NCI-H1092 treated with DMSO at 0.1 percent for 48 hours (cell line): ENCODE results near the gene MSLN.
A peak's percentile ranks its signal among the peaks of the same experiment; 100 is the strongest.

Experiments used
- DNase-seq: peaks from one replicate; lab custom pipeline; 2025; lab: John Stamatoyannopoulos, UW

The MSLN gene

DNA sequence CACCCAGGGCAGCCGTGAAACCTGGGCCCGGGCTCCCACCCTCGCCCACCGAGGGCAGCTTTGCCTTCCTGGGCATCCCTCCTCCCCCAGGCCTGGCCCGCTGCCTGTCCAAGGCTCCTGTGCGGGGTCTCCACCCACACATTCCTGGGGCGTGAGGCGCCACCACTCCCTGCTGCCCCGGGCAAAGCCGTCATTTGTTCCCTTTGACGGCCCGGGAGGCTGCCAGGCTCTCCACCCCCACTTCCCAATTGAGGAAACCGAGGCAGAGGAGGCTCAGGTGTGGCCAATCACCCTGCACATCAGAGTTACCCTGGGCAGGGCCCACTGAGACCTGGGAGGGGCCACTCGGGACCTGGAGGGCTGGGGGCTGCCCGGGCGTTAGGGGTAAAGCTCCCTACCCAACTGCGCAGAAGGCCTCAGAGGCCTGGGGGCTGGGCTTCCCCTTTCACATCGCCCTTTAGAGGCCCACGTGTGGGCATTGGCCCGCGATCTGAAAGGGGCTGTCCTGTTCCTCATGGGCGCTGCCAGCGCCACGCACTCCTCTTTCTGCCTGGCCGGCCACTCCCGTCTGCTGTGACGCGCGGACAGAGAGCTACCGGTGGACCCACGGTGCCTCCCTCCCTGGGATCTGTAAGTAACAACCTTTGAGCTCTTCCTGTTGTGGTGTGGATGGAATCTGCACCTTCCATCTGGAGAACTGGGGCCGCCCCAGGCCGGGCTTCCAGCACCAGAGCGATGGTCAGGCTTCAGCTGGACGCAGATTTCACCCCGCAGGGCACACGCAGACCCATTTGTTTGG lies at the start of gene MSLN:
TSS of gene MSLN (plus strand) at position 190 of the 799 bp plus-strand sequence. CDS start 1,947 bp downstream, outside the sequence.
- no peak for DNase-seq

DNA sequence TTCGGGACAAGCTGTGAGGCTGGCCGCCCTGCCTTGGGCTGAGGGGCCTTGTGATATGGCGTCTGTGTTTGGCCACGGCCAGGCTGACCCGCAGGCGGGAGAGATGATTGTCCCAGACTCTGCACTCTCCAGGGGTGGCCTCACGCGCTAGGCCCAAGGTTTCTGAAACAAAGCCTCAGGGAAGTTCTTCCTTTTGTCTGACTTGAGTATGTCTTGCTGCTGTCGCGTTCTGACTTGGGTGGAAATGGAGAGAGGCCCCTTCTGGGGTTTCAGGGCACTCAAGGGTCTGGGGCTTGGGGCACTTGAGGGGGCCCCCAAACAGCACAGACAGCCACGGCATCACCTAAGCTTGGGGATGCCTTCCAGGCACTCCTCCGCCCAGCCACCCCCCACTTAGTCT lies 49.5 kb upstream of the MSLN start:
- no peak for DNase-seq

DNA sequence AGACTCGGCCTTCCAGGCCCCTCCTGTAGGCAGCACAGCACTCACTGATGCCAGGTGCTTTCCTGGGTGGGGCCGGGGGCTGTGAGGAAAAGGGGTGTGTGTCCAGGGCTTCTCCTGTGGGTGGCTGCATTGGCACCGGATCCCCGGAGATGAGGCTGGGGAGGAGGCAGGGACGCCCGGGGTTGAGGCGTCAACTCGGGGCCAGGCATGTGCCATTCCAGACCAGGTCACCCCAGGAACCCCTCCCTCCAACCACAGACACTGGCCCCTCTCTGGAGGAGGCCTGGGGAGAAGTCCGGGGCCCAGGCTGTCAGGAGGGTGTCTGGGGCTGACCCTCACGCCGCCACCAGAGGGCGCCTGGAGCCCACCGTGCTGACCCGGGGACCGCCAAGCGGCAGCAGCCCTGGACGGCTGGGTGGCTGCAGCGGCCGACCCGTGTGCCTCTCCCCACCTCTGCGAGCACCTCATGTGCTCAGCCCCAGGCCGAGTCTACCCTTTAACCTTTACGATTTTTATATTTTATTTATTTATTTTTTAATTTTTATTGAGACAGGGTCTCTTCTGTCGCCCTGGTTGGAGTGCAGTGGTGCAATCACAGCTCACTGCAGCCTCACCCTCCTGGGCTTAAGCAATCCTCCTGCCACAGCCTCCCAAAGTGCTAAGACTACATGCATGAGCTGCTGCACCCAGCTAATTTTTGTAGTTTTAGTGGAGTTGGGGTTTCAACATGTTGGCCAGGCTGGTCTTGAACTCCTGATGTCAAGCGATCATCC lies 48.8 kb upstream of the MSLN start:
- DNase-seq: peak; percentile 53

DNA sequence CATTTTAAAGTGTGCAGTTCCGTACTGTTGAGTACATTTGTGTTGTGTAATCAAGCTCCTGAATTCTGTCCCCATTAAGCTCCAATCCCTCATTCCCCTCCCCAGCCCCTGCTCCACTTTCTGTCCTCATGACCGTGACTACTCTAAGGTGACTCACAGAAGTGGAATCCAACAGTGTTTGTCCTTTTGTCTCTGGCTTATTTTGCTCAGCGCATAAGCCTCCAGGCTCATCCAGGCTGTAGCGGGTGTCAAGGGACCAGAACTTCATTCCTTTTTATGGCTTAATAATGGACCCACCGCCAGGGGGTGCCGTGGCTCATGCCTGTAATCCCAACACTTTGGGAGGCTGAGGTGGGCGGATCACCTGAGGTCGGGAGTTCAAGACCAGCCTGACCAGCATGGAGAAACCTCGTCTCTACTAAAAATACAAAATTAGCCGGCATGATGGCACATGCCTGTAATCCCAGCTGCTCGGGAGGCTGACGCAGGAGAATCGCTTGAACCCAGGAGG lies 47.7 kb upstream of the MSLN start:
- peak; percentile 16 for DNase-seq

DNA sequence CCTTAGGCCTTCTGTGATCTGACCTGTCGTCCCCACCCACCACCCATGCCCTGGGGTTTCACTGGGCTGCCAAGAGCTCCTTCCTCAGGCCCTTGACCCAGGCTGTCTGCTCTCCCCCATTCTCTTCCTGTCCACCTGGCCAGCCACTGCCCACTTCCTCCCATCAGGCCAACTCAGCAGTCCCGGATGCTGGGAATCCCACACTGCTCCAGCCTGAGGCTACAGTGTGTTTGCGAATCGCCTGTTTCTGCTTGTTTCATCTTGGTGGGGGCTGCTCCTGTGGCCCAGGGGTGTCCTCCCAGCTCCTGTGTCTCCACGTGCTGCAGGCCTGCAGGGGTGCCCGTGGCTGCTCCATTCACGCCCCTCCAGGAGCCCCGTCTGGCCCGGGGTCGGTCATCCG lies 46.5 kb upstream of the MSLN start:
- DNase-seq: no peak

DNA sequence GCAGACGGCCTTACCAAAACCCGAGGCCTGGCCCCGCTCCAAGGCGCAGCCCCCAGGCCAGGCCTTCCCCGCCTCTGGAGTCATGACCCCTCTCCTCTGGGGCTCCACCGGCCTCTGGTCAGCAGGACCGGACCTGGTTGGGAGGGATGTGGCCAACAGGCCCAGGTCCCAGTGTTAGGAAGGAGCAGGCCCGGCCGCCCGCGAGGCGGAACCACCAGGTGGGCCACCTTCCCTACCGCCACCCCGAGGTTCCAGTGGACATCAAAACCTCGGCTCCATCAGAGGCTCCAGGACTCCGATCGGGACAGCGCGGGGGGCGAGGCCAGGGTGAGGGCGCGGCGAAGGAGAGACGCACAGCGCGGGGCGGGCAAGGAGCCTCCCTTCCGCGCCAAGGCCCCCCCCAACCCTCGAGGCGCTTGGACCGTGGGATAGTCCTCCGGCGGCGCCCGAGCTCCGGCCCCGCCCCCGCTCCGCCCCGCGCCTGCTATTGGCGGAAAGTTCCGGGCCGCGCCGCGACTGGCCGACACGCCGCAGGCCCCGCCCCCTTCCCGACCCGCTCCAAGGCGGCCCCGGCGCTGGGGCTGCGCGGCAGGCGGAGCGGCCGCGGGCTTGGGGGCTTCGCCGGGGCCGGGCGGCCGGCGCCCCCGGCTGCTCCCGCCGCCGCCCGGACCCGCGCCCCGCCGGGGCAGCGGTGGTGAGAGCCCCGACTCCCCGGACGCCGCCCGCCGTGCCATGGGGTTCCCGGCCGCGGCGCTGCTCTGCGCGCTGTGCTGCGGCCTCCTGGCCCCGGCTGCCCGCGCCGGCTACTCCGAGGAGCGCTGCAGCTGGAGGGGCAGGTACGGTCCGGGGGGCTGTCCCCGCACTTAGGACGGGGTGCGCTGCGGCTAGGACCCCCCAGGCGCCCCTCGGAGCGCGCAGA lies 45.7 kb upstream of the MSLN start, which contains the start of gene METRN:
TSS of gene METRN (plus strand) at position 561 of the 919 bp plus-strand sequence. CDS start at position 733, 172 bp downstream.
- peak; percentile 79 for DNase-seq

DNA sequence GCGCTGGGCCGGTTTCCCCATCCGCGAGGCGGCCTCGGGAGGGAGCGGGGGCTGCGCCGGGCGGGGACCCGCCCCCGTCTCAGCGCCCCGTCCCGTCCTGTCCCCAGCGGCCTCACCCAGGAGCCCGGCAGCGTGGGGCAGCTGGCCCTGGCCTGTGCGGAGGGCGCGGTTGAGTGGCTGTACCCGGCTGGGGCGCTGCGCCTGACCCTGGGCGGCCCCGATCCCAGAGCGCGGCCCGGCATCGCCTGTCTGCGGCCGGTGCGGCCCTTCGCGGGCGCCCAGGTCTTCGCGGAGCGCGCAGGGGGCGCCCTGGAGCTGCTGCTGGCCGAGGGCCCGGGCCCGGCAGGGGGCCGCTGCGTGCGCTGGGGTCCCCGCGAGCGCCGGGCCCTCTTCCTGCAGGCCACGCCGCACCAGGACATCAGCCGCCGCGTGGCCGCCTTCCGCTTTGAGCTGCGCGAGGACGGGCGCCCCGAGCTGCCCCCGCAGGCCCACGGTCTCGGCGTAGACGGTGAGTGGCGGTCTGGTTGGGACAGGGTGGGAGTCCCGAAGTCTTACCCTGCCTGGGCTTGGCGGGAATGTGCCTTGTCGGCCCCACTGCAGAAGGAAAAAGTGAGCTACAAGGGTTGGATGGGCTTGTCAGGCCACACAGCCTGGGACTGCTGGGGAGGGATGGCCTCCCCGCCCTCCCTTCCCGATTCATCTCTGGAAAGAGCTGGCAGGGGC lies 44.9 kb upstream of the MSLN start:
- peak; percentile 26 for DNase-seq

DNA sequence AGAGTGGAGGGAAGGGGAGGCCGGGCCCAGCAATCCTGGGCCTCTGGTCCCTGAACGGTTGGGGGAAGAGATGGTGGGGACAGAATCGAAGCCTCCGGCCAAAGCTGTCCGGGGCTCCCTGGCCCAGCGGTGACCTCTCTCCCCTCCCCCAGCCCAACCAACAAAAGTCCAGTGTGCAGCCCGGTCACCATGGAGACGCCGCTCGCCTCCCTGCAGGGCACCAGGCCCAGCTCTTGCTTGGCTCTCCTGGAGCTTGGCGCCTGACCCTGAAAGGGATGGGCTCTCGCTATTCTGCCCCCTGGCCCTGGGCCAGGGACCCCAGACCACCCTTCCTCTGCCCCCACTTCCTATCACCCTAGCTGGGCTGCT lies 44.4 kb upstream of the MSLN start:
- peak; percentile 41 for DNase-seq

DNA sequence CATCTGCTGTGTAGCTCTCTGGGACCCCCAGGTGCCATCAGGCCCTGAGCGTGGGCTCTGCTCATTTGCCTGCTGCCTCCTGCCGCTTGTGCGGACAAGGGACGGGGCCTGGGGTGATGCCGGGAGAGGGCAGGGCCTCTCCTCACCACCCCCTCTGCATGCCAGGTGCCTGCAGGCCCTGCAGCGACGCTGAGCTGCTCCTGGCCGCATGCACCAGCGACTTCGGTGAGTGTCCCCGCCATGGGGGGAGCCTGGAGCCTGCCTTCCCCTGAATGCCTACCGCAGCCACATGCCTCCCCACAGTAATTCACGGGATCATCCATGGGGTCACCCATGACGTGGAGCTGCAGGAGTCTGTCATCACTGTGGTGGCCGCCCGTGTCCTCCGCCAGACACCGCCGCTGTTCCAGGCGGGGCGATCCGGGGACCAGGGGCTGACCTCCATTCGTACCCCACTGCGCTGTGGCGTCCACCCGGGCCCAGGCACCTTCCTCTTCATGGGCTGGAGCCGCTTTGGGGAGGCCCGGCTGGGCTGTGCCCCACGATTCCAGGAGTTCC lies 43.7 kb upstream of the MSLN start:
- no peak for DNase-seq

DNA sequence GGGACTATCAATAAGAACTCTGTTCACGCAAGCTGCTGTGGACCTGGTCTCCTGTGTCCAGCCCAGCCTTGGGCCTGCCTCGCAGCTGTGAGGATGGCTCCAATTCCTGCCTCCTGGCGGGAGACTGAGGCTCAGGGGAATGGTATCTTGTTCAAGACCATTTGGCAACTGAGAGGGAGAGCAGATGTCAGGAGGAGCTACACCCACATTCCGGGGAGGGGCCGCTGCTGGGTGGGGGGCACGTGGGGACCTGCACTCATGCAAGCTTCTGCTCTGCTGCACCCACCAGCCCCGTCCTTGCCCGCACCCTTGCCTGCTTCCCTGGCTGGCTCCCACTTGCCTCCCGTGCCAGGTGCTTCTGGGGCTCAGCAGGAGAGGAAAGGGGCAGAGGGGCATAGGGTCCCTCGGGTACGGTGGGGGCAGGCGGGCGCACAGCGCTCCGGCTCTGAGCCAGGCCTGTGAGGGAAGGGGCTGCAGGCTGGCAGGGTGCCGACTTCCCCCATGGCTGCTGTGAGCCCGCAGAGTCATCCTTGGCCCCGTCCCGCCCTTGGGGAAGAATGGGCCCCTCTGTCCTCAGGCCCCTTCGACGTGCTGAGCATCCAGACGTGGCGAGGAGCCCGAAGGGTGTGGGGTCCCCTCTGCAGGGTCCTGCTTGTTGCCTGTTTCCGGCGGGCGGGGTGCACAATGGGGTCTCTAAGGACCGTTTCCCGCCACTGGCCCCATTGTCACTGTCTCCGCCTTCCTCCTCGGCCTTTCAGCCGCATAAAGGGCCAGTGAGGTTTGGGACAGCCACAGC lies 42.9 kb upstream of the MSLN start:
- DNase-seq: no peak

DNA sequence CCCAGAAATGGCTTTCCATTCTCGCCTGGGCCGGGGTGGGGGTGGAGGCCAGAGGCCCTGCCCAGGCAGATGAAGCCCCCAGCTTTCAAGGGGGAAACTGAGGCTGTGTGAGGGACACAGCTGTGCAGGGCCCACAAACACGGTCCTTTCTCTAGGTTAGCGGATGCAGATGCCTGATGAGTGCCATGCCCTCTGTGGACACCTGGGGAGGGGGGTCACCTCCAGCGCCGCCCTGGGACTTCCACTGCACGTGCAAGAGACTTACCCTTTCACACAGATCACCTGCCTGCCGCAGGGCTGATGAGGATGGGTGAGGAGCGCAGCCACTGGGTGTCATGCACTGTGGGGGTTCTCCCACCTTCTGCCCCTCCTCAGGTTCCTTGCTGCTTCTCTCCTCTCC lies 42.1 kb upstream of the MSLN start:
- DNase-seq: no peak

DNA sequence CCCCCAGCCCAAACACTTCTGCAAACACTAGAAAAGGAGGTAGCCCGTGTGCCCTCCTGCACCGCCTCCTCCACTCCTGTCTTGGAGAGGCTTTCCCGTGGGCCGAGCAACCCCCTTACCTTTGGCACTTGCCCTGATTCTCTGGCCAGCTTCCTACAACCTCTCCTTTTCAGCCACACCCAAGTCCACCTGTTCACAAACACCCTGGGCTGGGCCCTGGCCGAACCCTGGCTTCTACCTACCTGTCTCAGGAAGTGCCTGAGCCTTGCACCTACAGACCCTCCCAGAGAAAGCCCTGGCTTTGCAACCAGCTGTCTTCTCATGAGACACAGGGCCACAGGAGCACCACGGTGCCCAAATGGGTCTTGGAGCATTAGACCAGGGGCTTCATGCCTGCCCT lies 41.6 kb upstream of the MSLN start:
- DNase-seq: no peak

DNA sequence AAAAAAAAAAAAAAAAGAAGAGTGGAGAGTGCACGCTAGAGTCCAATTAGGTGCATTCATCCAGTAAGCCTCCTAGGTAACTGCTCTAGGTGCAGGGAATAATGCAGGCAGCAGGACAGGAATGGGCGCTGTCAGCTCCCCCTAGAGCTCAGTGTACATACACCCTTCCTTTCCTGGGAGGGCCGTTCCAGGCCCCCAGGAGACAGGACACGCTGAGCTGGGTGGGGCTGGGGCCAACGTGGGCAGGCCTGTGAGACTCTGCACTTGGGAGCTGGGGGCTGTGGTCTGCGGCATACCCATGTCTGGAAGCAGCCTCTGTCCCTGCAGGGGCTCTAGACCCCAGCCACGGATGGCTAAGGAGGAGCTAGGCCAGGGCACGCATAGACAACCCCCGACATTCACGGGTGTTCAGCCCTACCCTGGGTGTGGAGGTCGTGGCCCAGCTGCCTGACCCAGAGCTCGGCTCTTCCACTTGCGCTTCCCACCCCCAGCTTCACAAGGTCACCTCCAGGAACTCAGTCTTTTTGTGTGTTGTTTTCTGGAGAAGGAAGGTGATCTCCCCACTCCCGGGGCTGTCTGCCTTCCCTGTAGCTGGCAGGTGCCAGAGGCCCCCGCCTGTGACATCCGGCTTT lies 40.6 kb upstream of the MSLN start:
- no peak for DNase-seq

DNA sequence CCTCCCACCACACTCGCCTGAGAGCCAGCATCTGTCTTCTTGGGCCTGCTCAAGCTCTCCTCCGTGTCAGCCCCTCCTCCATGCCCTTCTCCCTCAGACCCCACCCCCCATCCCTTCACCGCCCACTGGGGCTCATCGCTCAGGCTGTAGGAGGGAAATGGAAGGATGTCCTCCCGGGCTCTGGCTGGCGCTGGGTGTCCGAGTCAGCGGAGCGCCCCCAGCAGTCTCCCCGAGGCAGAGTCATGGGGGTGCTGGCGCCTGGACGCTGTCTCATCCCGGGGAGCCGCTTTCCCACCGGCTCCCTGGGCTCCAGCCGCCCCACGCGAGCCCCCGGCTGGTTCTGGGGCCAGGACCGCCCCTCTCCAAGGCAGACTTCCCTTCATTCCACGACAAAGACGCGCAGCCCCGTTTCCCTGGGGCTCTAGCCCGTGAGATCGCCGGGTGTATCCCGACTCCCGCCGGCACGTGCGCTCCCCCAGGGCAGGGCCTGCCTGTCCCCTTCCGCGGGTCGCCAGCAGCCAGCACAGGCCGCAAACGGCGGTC lies 40.0 kb upstream of the MSLN start:
- DNase-seq: peak; percentile 63

DNA sequence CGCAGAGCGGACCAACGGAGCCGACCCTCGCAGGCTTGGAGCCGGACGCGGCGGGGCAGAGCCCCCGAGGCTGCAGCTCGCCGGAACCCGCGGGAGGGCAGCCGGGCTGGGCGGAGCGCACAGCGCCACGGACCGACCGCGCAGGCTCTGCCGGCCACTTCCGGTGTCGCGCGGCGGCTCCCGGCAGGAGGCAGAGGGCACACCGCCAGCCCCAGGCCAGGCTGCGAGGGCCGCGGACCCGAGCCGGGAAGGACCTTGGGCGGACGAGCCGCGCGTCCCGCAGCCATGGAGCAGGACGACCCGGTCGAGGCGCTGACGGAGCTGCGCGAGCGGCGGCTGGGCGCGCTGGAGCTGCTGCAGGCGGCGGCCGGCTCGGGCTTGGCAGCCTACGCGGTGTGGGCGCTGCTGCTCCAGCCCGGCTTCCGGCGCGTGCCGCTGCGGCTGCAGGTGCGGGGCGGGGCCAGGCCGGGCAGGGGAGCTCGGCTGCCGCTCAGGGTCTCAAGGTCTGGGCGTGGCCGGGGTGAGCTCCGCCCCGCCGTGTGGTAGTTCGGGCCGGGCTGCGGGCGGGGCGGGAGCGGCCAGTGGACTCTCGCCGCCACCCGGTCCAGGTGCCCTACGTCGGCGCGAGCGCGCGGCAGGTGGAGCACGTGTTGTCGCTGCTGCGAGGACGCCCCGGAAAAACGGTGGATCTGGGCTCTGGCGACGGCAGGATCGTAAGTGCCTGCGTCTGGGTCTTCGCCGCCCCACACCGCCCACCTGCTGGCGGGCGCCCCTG lies 39.4 kb upstream of the MSLN start, which contains the start of gene ANTKMT:
TSS of gene ANTKMT (plus strand) at position 157 of the 775 bp plus-strand sequence. CDS start at position 286, 129 bp downstream.
- peak; percentile 84 for DNase-seq

DNA sequence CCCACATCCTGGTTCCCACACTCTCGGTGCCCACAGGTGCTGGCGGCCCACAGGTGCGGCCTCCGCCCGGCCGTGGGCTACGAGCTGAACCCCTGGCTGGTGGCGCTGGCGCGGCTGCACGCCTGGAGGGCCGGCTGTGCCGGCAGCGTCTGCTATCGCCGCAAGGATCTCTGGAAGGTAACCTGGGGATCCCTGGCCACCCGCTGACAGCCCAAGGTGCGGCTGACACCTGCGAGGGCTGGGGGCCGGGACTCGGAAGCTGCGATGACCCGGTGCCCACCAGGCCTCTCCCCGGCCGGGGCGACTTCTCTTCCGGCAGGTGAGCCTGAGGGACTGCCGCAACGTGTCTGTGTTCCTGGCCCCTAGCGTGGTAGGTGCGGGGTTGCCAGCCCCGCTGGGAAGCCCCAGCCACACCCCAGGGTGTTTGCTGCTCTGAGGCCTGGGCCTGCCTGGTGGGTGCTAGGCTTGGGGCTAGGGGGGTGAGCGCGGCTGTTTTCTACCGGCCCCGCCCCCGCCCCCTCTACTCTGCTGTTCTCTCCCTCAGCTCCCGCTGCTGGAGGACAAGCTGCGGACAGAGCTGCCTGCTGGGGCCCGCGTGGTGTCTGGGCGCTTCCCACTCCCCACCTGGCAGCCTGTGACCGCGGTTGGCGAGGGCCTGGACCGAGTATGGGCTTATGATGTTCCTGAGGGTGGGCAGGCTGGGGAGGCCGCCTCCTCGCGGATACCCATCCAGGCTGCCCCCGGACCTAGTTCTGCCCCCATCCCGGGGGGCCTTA lies 38.6 kb upstream of the MSLN start:
- no peak for DNase-seq

DNA sequence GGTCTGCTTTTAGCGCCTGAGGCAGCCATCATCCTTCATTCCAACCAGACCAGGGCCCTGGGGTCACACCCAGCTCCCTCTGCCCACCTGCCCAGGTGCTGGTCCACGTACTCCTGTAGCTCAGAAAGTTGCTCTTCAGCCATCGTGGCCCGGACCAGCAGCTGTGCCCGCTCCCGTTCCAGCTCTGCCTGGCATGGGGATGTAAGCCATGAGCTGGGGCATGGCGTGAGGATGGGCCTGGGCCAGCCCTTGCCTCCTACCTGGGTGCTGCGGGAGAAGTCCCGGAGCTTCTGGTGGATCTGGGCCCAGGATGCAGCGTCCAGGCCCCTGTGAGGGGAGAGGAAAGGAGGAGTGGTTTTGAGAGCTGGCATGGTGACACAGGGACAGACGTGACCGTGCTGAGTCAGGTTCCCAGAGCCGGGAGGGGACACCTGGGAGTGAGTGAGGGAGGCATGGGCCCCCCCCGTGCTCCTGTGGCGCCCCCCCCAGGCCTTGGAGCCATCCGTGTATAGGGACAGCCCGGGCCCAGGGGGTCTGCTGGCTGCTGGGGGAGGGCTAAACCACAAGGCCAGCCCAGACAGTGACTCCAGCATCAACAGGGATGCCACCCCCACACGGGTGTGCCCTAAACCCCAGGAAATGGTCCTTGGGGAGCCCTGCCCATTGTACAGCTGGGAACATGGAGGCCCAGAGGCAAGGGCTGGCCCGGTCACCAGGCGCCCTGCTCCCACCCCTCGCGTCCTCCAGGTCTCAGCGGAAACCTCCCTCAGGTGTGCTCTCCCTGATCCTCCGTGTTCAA lies 37.5 kb upstream of the MSLN start:
- no peak for DNase-seq
